Testis (tissue), 2 donors: ENCODE results near the gene UGT1A9.

ENCODE experiments used
- CTCF ChIP-seq, 3 experiments: fragments of 450-650 bp in 2 of 3; fragments of 200-600 bp in 1 of 3; sonication (generic) in 1 of 3; IDR thresholded peaks; one replicate each; pipeline ENCODE4 v1.5.1; 2016 to 2019; ENCODE audit warnings: antibody characterized with exemption in 3 of 3, mild to moderate bottlenecking in 2 of 3, moderate library complexity in 1 of 3
- POLR2A ChIP-seq: fragments of 450-650 bp; IDR thresholded peaks from one replicate; pipeline ENCODE4 v1.6.1; 2017; ENCODE audit warnings: antibody characterized with exemption, mild to moderate bottlenecking, moderate library complexity

GRCh38 chr2:233800208-233800607 lies 128.5 kb downstream of the UGT1A9 start:
- TF ChIP-seq CTCF (IDR thresholded peaks at IDR 0.05) (no peak), POLR2A (no peak)
